NCI-H345 (cell line): ENCODE data around the gene LRRC72.
"Not testable (repeated sequence)": the region's sequence is repeated elsewhere in the genome, so short reads cannot be mapped to it uniquely, and the experiment has no call there.

Experiments used
- DNase-seq: peaks from one replicate; lab custom pipeline; 2025; lab: John Stamatoyannopoulos, UW

Gene LRRC72

GRCh38 chr7:16581286-16581685 lies 54.7 kb downstream of the LRRC72 start:
- DNase-seq: no peak

- DNase-seq: no peak
Observed at GRCh38 chr7:16583834-16584233, 57.2 kb downstream of the LRRC72 start.

GRCh38 chr7:16585540-16585939 lies 58.9 kb downstream of the LRRC72 start:
- no peak for DNase-seq

GRCh38 chr7:16586081-16586874 lies 59.7 kb downstream of the LRRC72 start:
- DNase-seq: no peak

GRCh38 chr7:16587129-16587528 lies 60.5 kb downstream of the LRRC72 start:
- no peak for DNase-seq

- DNase-seq: no peak
Observed at GRCh38 chr7:16587790-16588189, 61.2 kb downstream of the LRRC72 start.

- no peak for DNase-seq
Observed at GRCh38 chr7:16589881-16590280, 63.3 kb downstream of the LRRC72 start.

GRCh38 chr7:16590424-16590823 lies 63.8 kb downstream of the LRRC72 start:
- DNase-seq: peak; percentile 16

- no peak for DNase-seq
Observed at GRCh38 chr7:16592395-16592794, 65.8 kb downstream of the LRRC72 start.

GRCh38 chr7:16594061-16594460 lies 67.4 kb downstream of the LRRC72 start:
- no peak for DNase-seq

- DNase-seq: no peak
Observed at GRCh38 chr7:16594676-16595075, 68.1 kb downstream of the LRRC72 start.

- DNase-seq: not testable (repeated sequence)
Observed at GRCh38 chr7:16595596-16595995, 69.0 kb downstream of the LRRC72 start.

GRCh38 chr7:16598015-16598414 lies 71.4 kb downstream of the LRRC72 start:
- DNase-seq: no peak

GRCh38 chr7:16599860-16600259 lies 73.2 kb downstream of the LRRC72 start:
- no peak for DNase-seq

GRCh38 chr7:16603633-16604032 lies 77.0 kb downstream of the LRRC72 start:
- no peak for DNase-seq

- no peak for DNase-seq
Observed at GRCh38 chr7:16604054-16604453, 77.4 kb downstream of the LRRC72 start.

- DNase-seq: no peak
Observed at GRCh38 chr7:16606704-16607103, 80.1 kb downstream of the LRRC72 start.

- DNase-seq: no peak
Observed at GRCh38 chr7:16609842-16610450, 83.3 kb downstream of the LRRC72 start.

GRCh38 chr7:16611711-16612110 lies 85.1 kb downstream of the LRRC72 start:
- DNase-seq: no peak

- no peak for DNase-seq
Observed at GRCh38 chr7:16615228-16615627, 88.6 kb downstream of the LRRC72 start.

GRCh38 chr7:16616122-16616521 lies 89.5 kb downstream of the LRRC72 start:
- no peak for DNase-seq

- DNase-seq: no peak
Observed at GRCh38 chr7:16616542-16616941, 89.9 kb downstream of the LRRC72 start.

GRCh38 chr7:16619979-16620408 lies 93.4 kb downstream of the LRRC72 start:
- no peak for DNase-seq

- DNase-seq: no peak
Observed at GRCh38 chr7:16626388-16626787, 99.8 kb downstream of the LRRC72 start.
